AG09319 (cell line): ENCODE measurements around the gene C11orf21.

Experiments used
- DNase-seq: peaks from one replicate; pipeline ENCODE4 v3.0.0-alpha.2; 2010; ENCODE audit warnings: low read depth; ENCODE audit errors: extremely low read depth
- CTCF ChIP-seq: IDR thresholded peaks from 2 replicates; pipeline ENCODE4 v1.5.1; 2011; ENCODE audit warnings: low read depth, mild to moderate bottlenecking, inconsistent platforms, low read length, moderate library complexity

Gene C11orf21

GRCh38 chr11:2276280-2277007, 25.3 kb downstream of the C11orf21 start:
- no peak for DNase-seq
- no peak for TF ChIP-seq CTCF

GRCh38 chr11:2275334-2276279, 26.1 kb downstream of the C11orf21 start:
- no peak for DNase-seq
- no peak for TF ChIP-seq CTCF

- DNase-seq: no peak
- TF ChIP-seq CTCF: no peak
These were observed 27.9 kb downstream of the C11orf21 start for GRCh38 chr11:2273771-2274170.

- no peak for TF ChIP-seq CTCF
These were observed 28.4 kb downstream of the C11orf21 start for GRCh38 chr11:2273311-2273710.

GRCh38 chr11:2272946-2273280, 28.8 kb downstream of the C11orf21 start:
- TF ChIP-seq CTCF: no peak
- no peak for DNase-seq

More at GRCh38 chr11:2273311-2273710, 28.4 kb downstream of the C11orf21 start:
- DNase-seq: no peak

GRCh38 chr11:2272228-2272945, 29.3 kb downstream of the C11orf21 start:
- TF ChIP-seq CTCF: no peak
- DNase-seq: no peak
